Body of pancreas (tissue), 4 donors: Measurements from ENCODE around the gene SV2A.

Experiments used
- CTCF ChIP-seq, 7 experiments: fragments of 450-650 bp in 4 of 7; fragments of 200-600 bp in 3 of 7; sonication (generic) in 3 of 7; IDR thresholded peaks; one replicate each; pipeline ENCODE4 v1.5.1; 2016 to 2019; ENCODE audit warnings: antibody characterized with exemption in 7 of 7
- POLR2A ChIP-seq, 3 donors: fragments of 450-650 bp; IDR thresholded peaks; one replicate each; pipeline ENCODE4 v1.6.1; 2016; ENCODE audit warnings: antibody characterized with exemption in 3 of 3, mild to moderate bottlenecking in 2 of 3

GRCh38 chr1:149966405-149966804, 48.8 kb upstream of the SV2A start:
- TF ChIP-seq POLR2A (IDR thresholded peaks at IDR 0.05) = no peak
- no peak for TF ChIP-seq CTCF (IDR thresholded peaks at IDR 0.05)
